Sigmoid colon (tissue), 4 donors: ENCODE results near the gene TMEM135.

Experiments used
- POLR2AphosphoS5 ChIP-seq, 4 donors: sonication (generic); formaldehyde crosslinking; IDR thresholded peaks; one replicate each; pipeline ENCODE4 v1.6.1; 2017; ENCODE audit warnings: antibody characterized with exemption in 4 of 4
- TF ChIP-seq, protein P1 (sequence below), 4 experiments: fragments of 450-650 bp in 3 of 4; fragments of 200-600 bp in 1 of 4; IDR thresholded peaks; one replicate each; pipeline ENCODE4 v1.5.1; 2016 to 2019; ENCODE audit warnings: antibody characterized with exemption in 4 of 4, mild to moderate bottlenecking in 3 of 4, moderate library complexity in 2 of 4

DNA sequence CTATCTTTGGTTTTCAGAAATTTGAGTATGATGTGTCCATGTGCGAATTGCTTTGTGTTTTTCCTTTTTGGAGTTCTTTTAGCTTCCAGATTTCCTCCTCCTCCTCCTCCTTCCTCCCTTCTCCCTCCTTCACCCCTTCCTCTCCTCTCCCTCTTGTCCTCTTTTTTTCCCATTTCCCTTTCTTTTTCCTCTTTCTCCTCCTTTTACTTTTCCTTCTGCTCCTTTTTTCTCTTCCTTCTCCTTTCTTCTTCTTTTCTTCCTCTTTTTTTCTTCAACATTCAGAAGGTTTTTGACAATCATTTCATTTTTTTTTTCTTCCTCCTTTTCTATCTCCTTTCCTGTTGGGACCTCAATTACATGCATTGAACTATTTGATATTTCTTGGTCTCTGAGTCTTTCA is 104.9 kb downstream of the TMEM135 start:
- TF ChIP-seq, protein P1, sequence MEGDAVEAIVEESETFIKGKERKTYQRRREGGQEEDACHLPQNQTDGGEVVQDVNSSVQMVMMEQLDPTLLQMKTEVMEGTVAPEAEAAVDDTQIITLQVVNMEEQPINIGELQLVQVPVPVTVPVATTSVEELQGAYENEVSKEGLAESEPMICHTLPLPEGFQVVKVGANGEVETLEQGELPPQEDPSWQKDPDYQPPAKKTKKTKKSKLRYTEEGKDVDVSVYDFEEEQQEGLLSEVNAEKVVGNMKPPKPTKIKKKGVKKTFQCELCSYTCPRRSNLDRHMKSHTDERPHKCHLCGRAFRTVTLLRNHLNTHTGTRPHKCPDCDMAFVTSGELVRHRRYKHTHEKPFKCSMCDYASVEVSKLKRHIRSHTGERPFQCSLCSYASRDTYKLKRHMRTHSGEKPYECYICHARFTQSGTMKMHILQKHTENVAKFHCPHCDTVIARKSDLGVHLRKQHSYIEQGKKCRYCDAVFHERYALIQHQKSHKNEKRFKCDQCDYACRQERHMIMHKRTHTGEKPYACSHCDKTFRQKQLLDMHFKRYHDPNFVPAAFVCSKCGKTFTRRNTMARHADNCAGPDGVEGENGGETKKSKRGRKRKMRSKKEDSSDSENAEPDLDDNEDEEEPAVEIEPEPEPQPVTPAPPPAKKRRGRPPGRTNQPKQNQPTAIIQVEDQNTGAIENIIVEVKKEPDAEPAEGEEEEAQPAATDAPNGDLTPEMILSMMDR (IDR thresholded peaks at IDR 0.05): no peak
- no peak for TF ChIP-seq POLR2AphosphoS5 (IDR thresholded peaks at IDR 0.05)
